OCI-LY7 (cell line): ENCODE data around the gene IPO4. TPM values are rescaled to one million over a fixed set of nuclear protein-coding genes. Genes with fewer than 3 reads are reported as not detected.

Experiments used
- BruUV-seq: library from RNA; stranded (reverse); fragments of 400-500 nt; replicated peaks from 2 replicates; lab custom pipeline; 2021; lab: Mats Ljungman, UMichigan
- CTCF ChIA-PET: fragments of 300-600 bp; sonication (Branson Sonifier 250); formaldehyde crosslinking; loops from one replicate; lab custom pipeline; 2022; ENCODE audit warnings: antibody characterized with exemption; ENCODE audit not compliant: unreplicated experiment; lab: Charles Lee
- POLR2A ChIA-PET: fragments of 300-600 bp; sonication (Branson Sonifier 250); formaldehyde crosslinking; loops from one replicate; lab custom pipeline; 2022; ENCODE audit warnings: antibody characterized with exemption; lab: Charles Lee
- DNase-seq: peaks from one replicate; pipeline ENCODE4 v3.0.0-alpha.2; 2015; ENCODE audit warnings: low spot score
- H2AFZ ChIP-seq: fragments of 200-600 bp; sonication (generic), shearing (Covaris generic); 2 replicates; pipeline ENCODE4 v1.6.1; 2014; ENCODE audit warnings: mild to moderate bottlenecking, antibody characterized with exemption, low read length, moderate library complexity
- H3K27ac ChIP-seq: fragments of 200-600 bp; sonication (generic); 2 replicates; pipeline ENCODE4 v1.5.1; 2014; ENCODE audit warnings: mixed run types, low read depth, mild to moderate bottlenecking, moderate library complexity, low read length, inconsistent platforms; ENCODE audit not compliant: poor library complexity, severe bottlenecking
- H3K36me3 ChIP-seq: fragments of 200-600 bp; sonication (generic); 2 replicates; pipeline ENCODE4 v1.6.1; 2014; ENCODE audit warnings: mild to moderate bottlenecking, antibody characterized with exemption, low read length, moderate library complexity, mixed read lengths; ENCODE audit not compliant: insufficient read depth
- H3K4me1 ChIP-seq: fragments of 200-600 bp; sonication (generic); 2 replicates; pipeline ENCODE4 v1.5.1; 2014; ENCODE audit warnings: mild to moderate bottlenecking, low read length; ENCODE audit not compliant: insufficient read depth, poor library complexity, severe bottlenecking
- H3K4me2 ChIP-seq: fragments of 200-600 bp; sonication (generic); 2 replicates; pipeline ENCODE4 v1.6.1; 2014; ENCODE audit warnings: mild to moderate bottlenecking, low read length
- H3K4me3 ChIP-seq: fragments of 200-600 bp; sonication (generic); 2 replicates; pipeline ENCODE4 v1.5.1; 2014; ENCODE audit warnings: mild to moderate bottlenecking, low read depth, low read length; ENCODE audit not compliant: poor library complexity, severe bottlenecking
- H3K79me2 ChIP-seq: fragments of 200-600 bp; sonication (generic); 2 replicates; pipeline ENCODE4 v1.6.1; 2016; ENCODE audit warnings: low read depth, mild to moderate bottlenecking, low read length, moderate library complexity, mixed read lengths; ENCODE audit not compliant: insufficient read depth
- H3K9me2 ChIP-seq: fragments of 200-600 bp; sonication (generic); 2 replicates; pipeline ENCODE4 v1.6.1; 2016; ENCODE audit warnings: mild to moderate bottlenecking, low read length, mixed read lengths; ENCODE audit not compliant: insufficient read depth
- H3K9me3 ChIP-seq: fragments of 200-600 bp; sonication (generic); 2 replicates; pipeline ENCODE4 v1.6.1; 2014; ENCODE audit warnings: mild to moderate bottlenecking, mixed run types, low read length, mixed read lengths
- H4K20me1 ChIP-seq: fragments of 200-600 bp; sonication (generic); 2 replicates; pipeline ENCODE4 v1.6.1; 2014; ENCODE audit warnings: mild to moderate bottlenecking, antibody characterized with exemption, low read length, moderate library complexity, mixed read lengths; ENCODE audit not compliant: insufficient read depth
- EZH2phosphoT487 ChIP-seq: fragments of 200-600 bp; sonication (generic); IDR thresholded peaks from 2 replicates; pipeline ENCODE4 v1.6.1; 2018; ENCODE audit warnings: low read depth, borderline replicate concordance, mild to moderate bottlenecking, mixed run types, antibody characterized with exemption, low read length, moderate library complexity, mixed read lengths
- intact Hi-C: fragments of 100-400 bp; cut with micrococcal nuclease; formaldehyde crosslinking; loops from one replicate; pipeline ENCODE4 v1.10.0; 2022; ENCODE audit not compliant: unreplicated experiment
- total RNA-seq, 2 experiments: library from RNA; depleted of rRNA in 1 of 2; stranded (reverse); fragments of >200 nt in 1 of 2; shearing (Covaris generic) in 1 of 2; gene quantifications; 2 replicates each; pipeline ENCODE4 v1.2.3, GENCODE V29; 2014 to 2022
- TF ChIP-seq, protein P1 (sequence below): fragments of 200-600 bp; sonication (generic); conservative IDR thresholded peaks from 2 replicates; pipeline ENCODE4 v1.5.1; 2014; ENCODE audit warnings: mild to moderate bottlenecking, antibody characterized with exemption, low read length, moderate library complexity, mixed read lengths

Gene IPO4
- total RNA-seq, 2 experiments from 2014 or later = 53.1 to 59.2 TPM

- Histone ChIP-seq H3K4me1 (peaks cover 26% of the 10 kb centered on the region), H3K9me2 (no peaks in the 10 kb centered on the region), H3K27ac (peak overlapping the region; percentile 86), H3K4me3 (peak overlapping the region; percentile 75), H3K36me3 (peaks cover 44% of the 10 kb centered on the region), H2AFZ (peak overlapping the region; percentile 32; the same call in 1 of the 2 replicates), H3K79me2 (peaks cover 17% of the 10 kb centered on the region; the same call in 1 of the 2 replicates), H3K4me2 (peak overlapping the region; percentile 91), H4K20me1 (no peaks in the 10 kb centered on the region), H3K9me3 (0 out of 2 replicates have a peak, but pooled peaks cover 3% of the 10 kb centered on the region)
- peak; percentile 71 for DNase-seq
- TSS peak; percentile 85 for BruUV-seq
- TF ChIP-seq, protein P1, sequence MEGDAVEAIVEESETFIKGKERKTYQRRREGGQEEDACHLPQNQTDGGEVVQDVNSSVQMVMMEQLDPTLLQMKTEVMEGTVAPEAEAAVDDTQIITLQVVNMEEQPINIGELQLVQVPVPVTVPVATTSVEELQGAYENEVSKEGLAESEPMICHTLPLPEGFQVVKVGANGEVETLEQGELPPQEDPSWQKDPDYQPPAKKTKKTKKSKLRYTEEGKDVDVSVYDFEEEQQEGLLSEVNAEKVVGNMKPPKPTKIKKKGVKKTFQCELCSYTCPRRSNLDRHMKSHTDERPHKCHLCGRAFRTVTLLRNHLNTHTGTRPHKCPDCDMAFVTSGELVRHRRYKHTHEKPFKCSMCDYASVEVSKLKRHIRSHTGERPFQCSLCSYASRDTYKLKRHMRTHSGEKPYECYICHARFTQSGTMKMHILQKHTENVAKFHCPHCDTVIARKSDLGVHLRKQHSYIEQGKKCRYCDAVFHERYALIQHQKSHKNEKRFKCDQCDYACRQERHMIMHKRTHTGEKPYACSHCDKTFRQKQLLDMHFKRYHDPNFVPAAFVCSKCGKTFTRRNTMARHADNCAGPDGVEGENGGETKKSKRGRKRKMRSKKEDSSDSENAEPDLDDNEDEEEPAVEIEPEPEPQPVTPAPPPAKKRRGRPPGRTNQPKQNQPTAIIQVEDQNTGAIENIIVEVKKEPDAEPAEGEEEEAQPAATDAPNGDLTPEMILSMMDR = no peak
- no peak for TF ChIP-seq EZH2phosphoT487
- POLR2A ChIA-PET = interaction anchor here (0.7 to 2.3 kb wide), 8 partner anchors 14 to 86 kb away, joined by 3 to 18 read pairs (median 5); partner anchors contain the start of genes CHMP4A, EMC9, PSME1 and PSME2
- intact Hi-C loops = loop anchor here (1.0 to 5.0 kb wide), 2 partner anchors 17 to 171 kb away; partner anchors contain the start of genes CHMP4A and NFATC4
- CTCF ChIA-PET = interaction anchor here (0.5 to 1.0 kb wide), 3 partner anchors 15 to 88 kb away, joined by 3 to 4 read pairs (median 4); partner anchors contain the start of gene PSME1
Measured at GRCh38 chr14:24196071-24197055, 7.7 kb upstream of the IPO4 start.

GRCh38 chr14:24195186-24196070, 6.8 kb upstream of the IPO4 start, which contains the start of gene TM9SF1:
Gene TM9SF1, minus strand, starts transcription at chr14:24195441. Its CDS starts 422 bp downstream, at chr14:24195019.
- BruUV-seq = no TSS peak
- TF ChIP-seq EZH2phosphoT487 = no peak
- TF ChIP-seq, protein P1 = no peak
- intact Hi-C loops = loop anchor here (1.0 to 5.0 kb wide), 2 partner anchors 18 to 172 kb away; partner anchors contain the start of genes CHMP4A and NFATC4

More at GRCh38 chr14:24195186-24196070, 6.8 kb upstream of the IPO4 start, which contains the start of gene TM9SF1:
- Histone ChIP-seq H3K4me3 (peak within 1 kb of the TSS; percentile 75), H4K20me1 (no peaks in the 10 kb centered on the region), H3K36me3 (peaks cover 38% of the 10 kb centered on the region), H3K9me2 (no peaks in the 10 kb centered on the region), H3K4me2 (peak within 1 kb of the TSS; percentile 91), H3K9me3 (no peaks in the 10 kb centered on the region), H3K27ac (peak within 1 kb of the TSS; percentile 86), H3K4me1 (peaks cover 26% of the 10 kb centered on the region), H3K79me2 (peaks cover 17% of the 10 kb centered on the region; the same call in 1 of the 2 replicates), H2AFZ (peak within 1 kb of the TSS; percentile 32)
- DNase-seq = peak; percentile 93
- ChIA-PET POLR2A (interaction anchor here (0.5 to 2.3 kb wide), 9 partner anchors 18 to 85 kb away, joined by 4 to 18 read pairs (median 6); partner anchors contain the start of genes CHMP4A, DCAF11, EMC9 and NRL), CTCF (interaction anchor here (0.7 to 1.0 kb wide), 3 partner anchors 15 to 1745 kb away, joined by 3 to 4 read pairs (median 4); no protein-coding TSS in a partner anchor)
